HG03139 (cell line): ENCODE data around the gene MCF2L.

Source experiments
- ATAC-seq: cut with Tn5 transposase; IDR thresholded peaks from one replicate; pipeline ENCODE4 v1.9.1; 2021; ENCODE audit not compliant: unreplicated experiment

Gene MCF2L

GRCh38 chr13:113080901-113081521, 112.0 kb downstream of the MCF2L start:
- no peak for ATAC-seq

GRCh38 chr13:113082198-113083021, 113.4 kb downstream of the MCF2L start:
- ATAC-seq, result no peak

GRCh38 chr13:113083022-113083373, 114.0 kb downstream of the MCF2L start:
- no peak for ATAC-seq

- no peak for ATAC-seq
Measured at GRCh38 chr13:113083402-113084061, 114.5 kb downstream of the MCF2L start.

GRCh38 chr13:113084094-113084942, 115.3 kb downstream of the MCF2L start:
- ATAC-seq, result no peak

GRCh38 chr13:113084943-113085540, 116.0 kb downstream of the MCF2L start:
- no peak for ATAC-seq

- no peak for ATAC-seq
Measured at GRCh38 chr13:113086031-113086750, 117.2 kb downstream of the MCF2L start.

GRCh38 chr13:113086991-113087922, 118.2 kb downstream of the MCF2L start:
- no peak for ATAC-seq

- no peak for ATAC-seq
Measured at GRCh38 chr13:113087923-113088690, 119.1 kb downstream of the MCF2L start.

- no peak for ATAC-seq
Measured at GRCh38 chr13:113088691-113089020, 119.6 kb downstream of the MCF2L start.

- ATAC-seq, result no peak
Measured at GRCh38 chr13:113089693-113090414, 120.8 kb downstream of the MCF2L start.

GRCh38 chr13:113090415-113090770, 121.4 kb downstream of the MCF2L start:
- ATAC-seq, result no peak

- ATAC-seq, result no peak
Measured at GRCh38 chr13:113090806-113091205, 121.8 kb downstream of the MCF2L start.

GRCh38 chr13:113091211-113091771, 122.3 kb downstream of the MCF2L start:
- no peak for ATAC-seq

- no peak for ATAC-seq
Measured at GRCh38 chr13:113091891-113092775, 123.1 kb downstream of the MCF2L start.

GRCh38 chr13:113092776-113093579, 124.0 kb downstream of the MCF2L start:
- ATAC-seq, result no peak
